Eye (tissue), 1 donor: ENCODE measurements around the gene TUBB4B.

Experiments used
- DNase-seq: peaks from one replicate; pipeline ENCODE4 v3.0.0-alpha.2; 2015

Gene TUBB4B

GRCh38 chr9:137226338-137227053, 14.6 kb upstream of the TUBB4B start:
- DNase-seq: no peak

GRCh38 chr9:137227054-137227852, 13.8 kb upstream of the TUBB4B start, which contains the start of gene RNF224:
RNF224 (plus strand) TSS chr9:137227502; CDS start chr9:137228336, 834 bp downstream.
- DNase-seq: peak; percentile 91

- no peak for DNase-seq
Measured at GRCh38 chr9:137227853-137228505, 13.1 kb upstream of the TUBB4B start.

GRCh38 chr9:137228506-137228967, 12.6 kb upstream of the TUBB4B start:
- no peak for DNase-seq

- no peak for DNase-seq
Measured at GRCh38 chr9:137228968-137229896, 11.9 kb upstream of the TUBB4B start.

- DNase-seq: no peak
Measured at GRCh38 chr9:137229903-137230704, 11.0 kb upstream of the TUBB4B start.

GRCh38 chr9:137230705-137231371, 10.2 kb upstream of the TUBB4B start, which contains the start of gene SLC34A3:
SLC34A3 (plus strand) TSS chr9:137230901; CDS start chr9:137231703, 802 bp downstream.
- no peak for DNase-seq

- no peak for DNase-seq
Measured at GRCh38 chr9:137231372-137232039, 9.6 kb upstream of the TUBB4B start.

- no peak for DNase-seq
Measured at GRCh38 chr9:137232101-137232500, 9.0 kb upstream of the TUBB4B start.

- DNase-seq: no peak
Measured at GRCh38 chr9:137232510-137232909, 8.6 kb upstream of the TUBB4B start.

- no peak for DNase-seq
Measured at GRCh38 chr9:137233143-137233980, 7.7 kb upstream of the TUBB4B start.

- no peak for DNase-seq
Measured at GRCh38 chr9:137234055-137234697, 6.9 kb upstream of the TUBB4B start.

- no peak for DNase-seq
Measured at GRCh38 chr9:137234758-137235423, 6.2 kb upstream of the TUBB4B start.

GRCh38 chr9:137235424-137236237, 5.5 kb upstream of the TUBB4B start:
- DNase-seq: no peak

GRCh38 chr9:137236238-137236935, 4.7 kb upstream of the TUBB4B start:
- DNase-seq: peak; percentile 95

- no peak for DNase-seq
Measured at GRCh38 chr9:137236936-137237421, 4.1 kb upstream of the TUBB4B start.
